Natural killer cell (primary cell): ENCODE data around the gene DGUOK. TPM values are rescaled to one million over a fixed set of nuclear protein-coding genes. Genes with fewer than 3 reads are reported as not detected.
A peak's percentile ranks its signal among the peaks of the same experiment; 100 is the strongest.

Experiments used
- ATAC-seq, 3 donors: fragments of 150-1000 bp in 2 of 3; fragments of 200-7000 bp in 1 of 3; cut with Tn5 transposase; 1 replicate in 1 of 3; 2 replicates in 2 of 3; pipeline ENCODE4 v1.10.0; 2021; ENCODE audit warnings: mild to moderate bottlenecking in 2 of 3, moderate library complexity in 2 of 3
- DNase-seq, 2 donors: peaks; one replicate each; pipeline versions ENCODE4 v3.0.0 to v3.0.0-alpha.2; 2013 to 2021; ENCODE audit warnings: mixed read lengths in 1 of 2
- H3K27ac ChIP-seq: one replicate; pipeline ENCODE4 v1.5.1; 2013; ENCODE audit warnings: mild to moderate bottlenecking, low read length
- H3K27me3 ChIP-seq: one replicate; pipeline ENCODE4 v1.6.1; 2013; ENCODE audit warnings: low read length; ENCODE audit not compliant: control insufficient read depth, insufficient read depth
- H3K36me3 ChIP-seq: one replicate; pipeline ENCODE4 v1.6.1; 2013; ENCODE audit warnings: low read length; ENCODE audit not compliant: control insufficient read depth, insufficient read depth
- H3K4me1 ChIP-seq: one replicate; pipeline ENCODE4 v1.6.1; 2013; ENCODE audit warnings: low read length; ENCODE audit not compliant: control insufficient read depth, insufficient read depth
- H3K4me3 ChIP-seq: one replicate; pipeline ENCODE4 v1.5.1; 2013; ENCODE audit warnings: low read length
- H3K9me3 ChIP-seq: one replicate; pipeline ENCODE4 v1.6.1; 2013; ENCODE audit warnings: low read length; ENCODE audit not compliant: control insufficient read depth, insufficient read depth
- H3K27ac Mint-ChIP-seq, 2 donors: one replicate each; pipeline ENCODE4 v1.8.0; 2022; ENCODE audit warnings: mild to moderate bottlenecking in 2 of 2, mixed read lengths in 2 of 2, moderate library complexity in 1 of 2
- H3K27me3 Mint-ChIP-seq, 2 donors: one replicate each; pipeline ENCODE4 v1.8.0; 2022; ENCODE audit warnings: low read depth in 2 of 2, mixed read lengths in 2 of 2
- H3K36me3 Mint-ChIP-seq: one replicate; pipeline ENCODE4 v1.8.0; 2022; ENCODE audit warnings: mixed read lengths
- H3K4me1 Mint-ChIP-seq, 2 donors: one replicate each; pipeline ENCODE4 v1.8.0; 2022; ENCODE audit warnings: mixed read lengths in 2 of 2
- H3K4me3 Mint-ChIP-seq: one replicate; pipeline ENCODE4 v1.8.0; 2022; ENCODE audit warnings: mild to moderate bottlenecking, moderate library complexity, mixed read lengths
- H3K9me3 Mint-ChIP-seq, 2 donors: one replicate each; pipeline ENCODE4 v1.8.0; 2022; ENCODE audit warnings: mixed read lengths in 2 of 2
- WGBS: methylation state at CpG from one replicate; pipeline ENCODE4 v1.1.7; 2013; ENCODE audit warnings: missing lambda C conversion rate; ENCODE audit not compliant: insufficient coverage; 5-methylcytosine and 5-hydroxymethylcytosine counted together
- intact Hi-C: fragments of 100-400 bp; cut with micrococcal nuclease; formaldehyde crosslinking; loops from one replicate; pipeline ENCODE4 v1.14.2; 2022
- total RNA-seq, 4 donors: library from RNA; stranded (reverse); fragments of 120-200 nt in 1 of 4; gene quantifications; one replicate each; pipeline versions ENCODE4 v1.2.3 to v1.2.4, GENCODE V29; 2013 to 2022
- TF ChIP-seq, protein P1 (sequence below): fragments of 200-600 bp; IDR thresholded peaks from one replicate; pipeline ENCODE4 v1.8.0; 2022; ENCODE audit warnings: antibody characterized with exemption

The DGUOK gene
- total RNA-seq, 3 donors from 2014 or later (not counting 1 experiment from before 2014, with no cell fraction given) = 47.6 to 56.8 (median 54.8) TPM

DNA sequence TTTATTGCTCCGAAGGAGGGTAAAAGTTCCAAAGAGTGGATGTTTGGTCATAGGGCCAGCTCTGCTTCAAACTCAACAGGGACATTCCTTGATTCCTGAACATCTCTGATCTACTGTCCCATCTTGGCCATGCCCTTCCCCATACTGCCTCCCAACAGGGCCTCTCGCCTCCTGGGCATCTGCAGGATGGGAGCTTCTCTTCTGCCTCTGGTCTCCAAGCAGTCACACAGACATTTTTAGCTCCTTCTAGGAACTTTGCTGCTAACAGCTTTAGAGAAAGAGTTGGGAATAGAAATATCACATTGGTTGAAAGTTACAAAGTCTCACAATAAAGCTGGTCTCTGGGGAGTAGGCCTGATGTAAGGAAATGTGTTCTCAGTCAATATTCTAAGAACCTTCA is 9.4 kb upstream of the DGUOK start:
- intact Hi-C loops = no loop called here
- 45% methylated on average over 2 of the region's 2 CpGs for WGBS
- H3K9me3 Mint-ChIP-seq = no peaks in the 10 kb centered on the region
- peaks cover 3 to 7% of the 10 kb centered on the region in 2 donors for H3K27me3 Mint-ChIP-seq
- Histone ChIP-seq H3K4me3 (no peak overlapping the region), H3K4me1 (no peaks in the 10 kb centered on the region), H3K27ac (no peak overlapping the region), H3K9me3 (no peaks in the 10 kb centered on the region), H3K36me3 (no peaks in the 10 kb centered on the region), H3K27me3 (no peaks in the 10 kb centered on the region)
- ATAC-seq (no peak), DNase-seq (no peak)
- H3K27ac Mint-ChIP-seq = peak overlapping the region in 1 of 2 donors; percentile 53
- H3K4me3 Mint-ChIP-seq = no peak overlapping the region
- TF ChIP-seq, protein P1, sequence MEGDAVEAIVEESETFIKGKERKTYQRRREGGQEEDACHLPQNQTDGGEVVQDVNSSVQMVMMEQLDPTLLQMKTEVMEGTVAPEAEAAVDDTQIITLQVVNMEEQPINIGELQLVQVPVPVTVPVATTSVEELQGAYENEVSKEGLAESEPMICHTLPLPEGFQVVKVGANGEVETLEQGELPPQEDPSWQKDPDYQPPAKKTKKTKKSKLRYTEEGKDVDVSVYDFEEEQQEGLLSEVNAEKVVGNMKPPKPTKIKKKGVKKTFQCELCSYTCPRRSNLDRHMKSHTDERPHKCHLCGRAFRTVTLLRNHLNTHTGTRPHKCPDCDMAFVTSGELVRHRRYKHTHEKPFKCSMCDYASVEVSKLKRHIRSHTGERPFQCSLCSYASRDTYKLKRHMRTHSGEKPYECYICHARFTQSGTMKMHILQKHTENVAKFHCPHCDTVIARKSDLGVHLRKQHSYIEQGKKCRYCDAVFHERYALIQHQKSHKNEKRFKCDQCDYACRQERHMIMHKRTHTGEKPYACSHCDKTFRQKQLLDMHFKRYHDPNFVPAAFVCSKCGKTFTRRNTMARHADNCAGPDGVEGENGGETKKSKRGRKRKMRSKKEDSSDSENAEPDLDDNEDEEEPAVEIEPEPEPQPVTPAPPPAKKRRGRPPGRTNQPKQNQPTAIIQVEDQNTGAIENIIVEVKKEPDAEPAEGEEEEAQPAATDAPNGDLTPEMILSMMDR = no peak
- H3K36me3 Mint-ChIP-seq = no peaks in the 10 kb centered on the region
- H3K4me1 Mint-ChIP-seq = no peaks in the 10 kb centered on the region

DNA sequence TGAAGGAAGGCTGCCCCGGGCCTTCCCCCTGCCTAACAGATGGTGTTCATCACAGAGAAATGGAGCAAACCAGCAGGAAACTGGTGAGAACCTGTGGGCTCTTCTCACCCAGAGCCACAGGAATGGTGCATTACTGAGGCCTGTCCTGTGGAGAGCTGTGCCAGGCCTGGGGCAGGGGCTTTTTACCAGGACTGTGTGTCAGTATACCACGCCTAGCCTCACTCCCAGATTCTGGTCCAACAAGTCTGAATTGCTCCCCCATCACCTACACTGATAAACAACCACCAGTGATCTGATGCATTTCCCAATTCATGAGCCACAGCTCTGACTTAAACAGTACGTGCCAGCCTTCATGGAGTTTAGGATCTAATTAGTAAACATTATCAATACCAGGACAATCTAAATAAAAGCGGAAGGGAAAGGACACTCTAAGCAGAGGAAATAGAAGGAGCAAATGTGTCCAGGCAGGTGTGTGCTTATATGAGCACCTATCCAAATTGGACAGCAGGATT is 8.9 kb upstream of the DGUOK start:
- Histone ChIP-seq H3K36me3 (no peaks in the 10 kb centered on the region), H3K4me1 (no peaks in the 10 kb centered on the region), H3K4me3 (no peak overlapping the region), H3K9me3 (no peaks in the 10 kb centered on the region), H3K27me3 (no peaks in the 10 kb centered on the region), H3K27ac (no peak overlapping the region)
- no peaks in the 10 kb centered on the region for H3K4me1 Mint-ChIP-seq
- H3K27me3 Mint-ChIP-seq = peaks cover 3 to 7% of the 10 kb centered on the region in 2 donors
- TF ChIP-seq, protein P1 = no peak
- H3K27ac Mint-ChIP-seq = peak overlapping the region in 1 of 2 donors; percentile 53
- H3K4me3 Mint-ChIP-seq = no peak overlapping the region
- DNase-seq (no peak), ATAC-seq (peak in 1 of 3 donors; percentile 54)
- H3K9me3 Mint-ChIP-seq = no peaks in the 10 kb centered on the region
- 72% methylated on average over 3 of the region's 4 CpGs for WGBS
- no peaks in the 10 kb centered on the region for H3K36me3 Mint-ChIP-seq
- intact Hi-C loops = no loop called here

DNA sequence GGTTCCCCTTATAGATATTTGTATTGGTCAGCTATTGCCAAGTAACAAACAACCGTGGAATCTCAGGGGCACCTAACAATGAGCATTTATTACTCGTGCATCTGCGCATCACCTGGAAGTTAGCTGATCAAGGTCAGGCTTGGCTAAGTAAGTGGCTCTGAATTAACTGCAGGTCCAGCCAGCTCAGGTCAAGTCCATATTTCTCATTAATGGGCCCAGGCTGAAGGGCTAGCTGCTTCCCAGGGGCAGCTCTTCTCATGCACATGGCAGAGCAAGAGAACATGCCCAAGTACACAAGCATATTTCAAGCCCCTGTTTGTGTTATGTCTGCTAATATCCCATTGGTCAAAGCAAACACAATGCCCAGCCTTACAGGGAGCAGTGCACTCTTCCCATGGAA is 7.8 kb upstream of the DGUOK start:
- Histone ChIP-seq H3K36me3 (no peaks in the 10 kb centered on the region), H3K4me3 (no peak overlapping the region), H3K4me1 (no peaks in the 10 kb centered on the region), H3K9me3 (no peaks in the 10 kb centered on the region), H3K27me3 (no peaks in the 10 kb centered on the region), H3K27ac (no peak overlapping the region)
- no peak overlapping the region for H3K27ac Mint-ChIP-seq
- H3K9me3 Mint-ChIP-seq = no peaks in the 10 kb centered on the region
- DNase-seq (no peak), ATAC-seq (no peak)
- H3K4me1 Mint-ChIP-seq = no peaks in the 10 kb centered on the region
- intact Hi-C loops = no loop called here
- peaks cover 3 to 7% of the 10 kb centered on the region in 2 donors for H3K27me3 Mint-ChIP-seq
- no peaks in the 10 kb centered on the region for H3K36me3 Mint-ChIP-seq
- TF ChIP-seq, protein P1 = no peak
- 97% methylated on average over 3 of the region's 3 CpGs for WGBS
- H3K4me3 Mint-ChIP-seq = no peak overlapping the region

DNA sequence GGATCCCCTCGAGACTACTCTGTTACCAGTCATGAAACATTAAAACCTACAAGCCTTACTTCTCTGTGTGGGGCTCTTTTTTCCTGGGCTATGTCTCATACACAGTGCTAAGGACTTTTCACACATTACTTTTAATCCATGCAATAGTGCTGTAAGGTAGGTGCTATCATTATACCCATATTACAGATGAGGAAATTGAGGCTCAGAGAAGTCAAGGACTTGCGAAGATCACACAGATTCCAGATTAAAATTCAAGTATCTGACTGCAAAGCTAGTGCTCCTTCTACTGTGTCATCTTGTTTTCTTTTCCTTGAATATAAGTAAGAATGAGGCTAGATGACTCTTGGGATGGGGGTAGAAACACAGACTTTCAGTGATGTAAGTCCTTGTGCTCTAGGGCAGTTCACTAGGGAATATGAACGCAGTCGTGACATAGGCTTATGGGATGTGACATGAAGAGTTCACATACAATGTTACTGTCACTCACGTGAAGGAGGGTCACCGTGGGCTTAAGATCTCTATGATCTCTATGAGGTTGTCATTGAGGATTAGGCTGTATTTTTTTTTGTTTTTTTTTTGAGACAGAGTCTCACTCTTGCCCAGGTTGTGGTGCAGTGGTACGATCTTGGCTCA is 7.0 kb upstream of the DGUOK start:
- Mint-ChIP-seq H3K27me3 (peaks cover 3 to 7% of the 10 kb centered on the region in 2 donors), H3K9me3 (no peaks in the 10 kb centered on the region), H3K27ac (no peak overlapping the region), H3K4me1 (no peaks in the 10 kb centered on the region), H3K36me3 (no peaks in the 10 kb centered on the region), H3K4me3 (no peak overlapping the region)
- 92% methylated on average over 6 of the region's 7 CpGs for WGBS
- DNase-seq (no peak), ATAC-seq (no peak)
- no peaks in the 10 kb centered on the region for H3K36me3 ChIP-seq
- H3K27ac ChIP-seq = no peak overlapping the region
- no peaks in the 10 kb centered on the region for H3K9me3 ChIP-seq
- H3K4me1 ChIP-seq = no peaks in the 10 kb centered on the region
- H3K4me3 ChIP-seq = no peak overlapping the region
- TF ChIP-seq, protein P1 = no peak
- intact Hi-C loops = no loop called here
- H3K27me3 ChIP-seq = no peaks in the 10 kb centered on the region
